H9 (cell line): Measurements from ENCODE around the gene GOLGA8R. TPM values are rescaled to one million over a fixed set of nuclear protein-coding genes. Genes with fewer than 3 reads are reported as not detected.
A peak's percentile ranks its signal among the peaks of the same experiment; 100 is the strongest.
"Not testable (repeated sequence)": the region's sequence is repeated elsewhere in the genome, so short reads cannot be mapped to it uniquely, and the experiment has no call there.

Experiments used
- DNase-seq: peaks from one replicate; pipeline ENCODE4 v3.0.0-alpha.2; 2017
- H2AFZ ChIP-seq: one replicate; pipeline ENCODE4 v1.6.1; 2013; ENCODE audit warnings: mild to moderate bottlenecking, low read length, control low read depth, moderate library complexity
- H2AK5ac ChIP-seq: 2 replicates; pipeline ENCODE4 v1.6.1; 2013; ENCODE audit warnings: low read length, control low read depth, mixed read lengths; ENCODE audit not compliant: insufficient read length
- H2BK120ac ChIP-seq: one replicate; pipeline ENCODE4 v1.6.1; 2013; ENCODE audit warnings: low read depth, mild to moderate bottlenecking, low read length, control low read depth, inconsistent platforms; ENCODE audit not compliant: poor library complexity, severe bottlenecking
- H2BK12ac ChIP-seq: 2 replicates; pipeline ENCODE4 v1.6.1; 2013; ENCODE audit warnings: low read length, control low read depth, mixed read lengths, low read depth; ENCODE audit not compliant: insufficient read length
- H2BK15ac ChIP-seq: 2 replicates; pipeline ENCODE4 v1.6.1; 2013; ENCODE audit warnings: low read depth, low read length, control low read depth
- H2BK20ac ChIP-seq: one replicate; pipeline ENCODE4 v1.6.1; 2013; ENCODE audit warnings: low read depth, mild to moderate bottlenecking, low read length, control low read depth, inconsistent platforms; ENCODE audit not compliant: poor library complexity, severe bottlenecking
- H2BK5ac ChIP-seq: 2 replicates; pipeline ENCODE4 v1.6.1; 2013; ENCODE audit warnings: low read length, control low read depth, mixed read lengths; ENCODE audit not compliant: insufficient read length
- H3K14ac ChIP-seq: 2 replicates; pipeline ENCODE4 v1.6.1; 2013; ENCODE audit warnings: low read length, control low read depth; ENCODE audit not compliant: insufficient read depth
- H3K18ac ChIP-seq: 2 replicates; pipeline ENCODE4 v1.6.1; 2013; ENCODE audit warnings: low read depth, mild to moderate bottlenecking, mixed read lengths, low read length, control low read depth; ENCODE audit not compliant: insufficient read length
- H3K23ac ChIP-seq: 2 replicates; pipeline ENCODE4 v1.6.1; 2013; ENCODE audit warnings: low read length, control low read depth, mixed read lengths, low read depth; ENCODE audit not compliant: insufficient read length
- H3K23me2 ChIP-seq: 2 replicates; pipeline ENCODE4 v1.6.1; 2013; ENCODE audit warnings: low read depth, mild to moderate bottlenecking, mixed read lengths, low read length, control low read depth; ENCODE audit not compliant: insufficient read length, poor library complexity, severe bottlenecking
- H3K27ac ChIP-seq: 2 replicates; pipeline ENCODE4 v1.5.1; 2013; ENCODE audit warnings: low read length, control low read depth, mixed read lengths, low read depth; ENCODE audit not compliant: insufficient read length
- H3K27me3 ChIP-seq: 2 replicates; pipeline ENCODE4 v1.6.1; 2013; ENCODE audit warnings: low read length, control low read depth, inconsistent platforms; ENCODE audit not compliant: insufficient read depth
- H3K4ac ChIP-seq: 2 replicates; pipeline ENCODE4 v1.6.1; 2013; ENCODE audit warnings: low read depth, mild to moderate bottlenecking, control low read depth, inconsistent platforms, low read length, moderate library complexity
- H3K4me1 ChIP-seq: 2 replicates; pipeline ENCODE4 v1.6.1; 2013; ENCODE audit warnings: low read length, control low read depth, inconsistent platforms; ENCODE audit not compliant: insufficient read depth
- H3K4me2 ChIP-seq: 2 replicates; pipeline ENCODE4 v1.6.1; 2013; ENCODE audit warnings: low read length, control low read depth, mixed read lengths; ENCODE audit not compliant: insufficient read length, insufficient read depth
- H3K56ac ChIP-seq: 2 replicates; pipeline ENCODE4 v1.6.1; 2013; ENCODE audit warnings: low read depth, mild to moderate bottlenecking, mixed read lengths, low read length, control low read depth; ENCODE audit not compliant: insufficient read length
- H3K79me1 ChIP-seq: 2 replicates; pipeline ENCODE4 v1.6.1; 2013; ENCODE audit warnings: low read depth, mild to moderate bottlenecking, moderate library complexity, low read length, control low read depth, inconsistent platforms; ENCODE audit not compliant: insufficient read depth, poor library complexity, severe bottlenecking
- H3K79me2 ChIP-seq: 2 replicates; pipeline ENCODE4 v1.6.1; 2013; ENCODE audit warnings: low read length, control low read depth, inconsistent platforms; ENCODE audit not compliant: insufficient read depth
- H3K9ac ChIP-seq: 2 replicates; pipeline ENCODE4 v1.6.1; 2013; ENCODE audit warnings: low read length, control low read depth, mixed read lengths; ENCODE audit not compliant: insufficient read length; ENCODE audit errors: extremely low read depth
- H3K9me3 ChIP-seq: one replicate; pipeline ENCODE4 v1.6.1; 2013; ENCODE audit warnings: low read depth, low read length, inconsistent platforms; ENCODE audit not compliant: control insufficient read depth
- H3T11ph ChIP-seq: one replicate; pipeline ENCODE4 v1.6.1; 2013; ENCODE audit warnings: mild to moderate bottlenecking, low read length, control low read depth, inconsistent platforms
- H4K20me1 ChIP-seq: one replicate; pipeline ENCODE4 v1.6.1; 2013; ENCODE audit not compliant: control insufficient read depth, insufficient read length, insufficient read depth
- H4K5ac ChIP-seq: 2 replicates; pipeline ENCODE4 v1.6.1; 2013; ENCODE audit warnings: low read depth, mild to moderate bottlenecking, mixed read lengths, low read length, control low read depth; ENCODE audit not compliant: insufficient read length
- H4K8ac ChIP-seq: replicated peaks from 2 replicates; pipeline ENCODE4 v1.6.1; 2013; ENCODE audit warnings: low read length, control low read depth, mixed read lengths, low read depth; ENCODE audit not compliant: insufficient read length
- H4K91ac ChIP-seq: 2 replicates; pipeline ENCODE4 v1.6.1; 2013; ENCODE audit warnings: low read depth, mild to moderate bottlenecking, moderate library complexity, mixed read lengths, low read length, control low read depth; ENCODE audit not compliant: insufficient read length
- H3K27ac Mint-ChIP-seq, 3 experiments: 2 replicates in 2 of 3; 3 replicates in 1 of 3; pipeline ENCODE4 v1.8.0; 2020 to 2021; ENCODE audit warnings: mixed read lengths in 3 of 3, mild to moderate bottlenecking in 1 of 3, moderate library complexity in 1 of 3
- H3K27me3 Mint-ChIP-seq: 2 replicates; pipeline ENCODE4 v1.8.0; 2021; ENCODE audit warnings: low read depth, mild to moderate bottlenecking, moderate library complexity, mixed read lengths
- H3K36me3 Mint-ChIP-seq, 3 experiments: 2 replicates in 2 of 3; 3 replicates in 1 of 3; pipeline ENCODE4 v1.8.0; 2020 to 2021; ENCODE audit warnings: low read depth in 3 of 3, mixed read lengths in 3 of 3; ENCODE audit not compliant: insufficient read depth in 1 of 3
- H3K4me1 Mint-ChIP-seq, 2 experiments: 2 replicates each; pipeline ENCODE4 v1.8.0; 2020; ENCODE audit warnings: mixed read lengths in 2 of 2
- H3K4me3 Mint-ChIP-seq, 2 experiments: 2 replicates in 1 of 2; 3 replicates in 1 of 2; pipeline ENCODE4 v1.8.0; 2020 to 2021; ENCODE audit warnings: mild to moderate bottlenecking in 2 of 2, mixed read lengths in 2 of 2, moderate library complexity in 1 of 2
- H3K9me3 Mint-ChIP-seq, 2 experiments: 2 replicates in 1 of 2; 3 replicates in 1 of 2; pipeline ENCODE4 v1.8.0; 2020; ENCODE audit warnings: mild to moderate bottlenecking in 2 of 2, mixed read lengths in 2 of 2, moderate library complexity in 1 of 2
- WGBS: extraction: QIAGEN DNeasy Blood & Tissue Kit; methylation state at CpG from one replicate; pipeline ENCODE4 v1.1.7; 2013; ENCODE audit warnings: missing lambda C conversion rate, low lambda C conversion rate, mixed read lengths; ENCODE audit not compliant: insufficient read length; ENCODE audit errors: extremely low coverage; 5-methylcytosine and 5-hydroxymethylcytosine counted together
- total RNA-seq: library from RNA; stranded (reverse); gene quantifications from 2 replicates; pipeline ENCODE4 v1.2.1, GENCODE V29; 2021

The GOLGA8R gene
- total RNA-seq, 1 experiment from 2014 or later, result 0.26 TPM

DNA sequence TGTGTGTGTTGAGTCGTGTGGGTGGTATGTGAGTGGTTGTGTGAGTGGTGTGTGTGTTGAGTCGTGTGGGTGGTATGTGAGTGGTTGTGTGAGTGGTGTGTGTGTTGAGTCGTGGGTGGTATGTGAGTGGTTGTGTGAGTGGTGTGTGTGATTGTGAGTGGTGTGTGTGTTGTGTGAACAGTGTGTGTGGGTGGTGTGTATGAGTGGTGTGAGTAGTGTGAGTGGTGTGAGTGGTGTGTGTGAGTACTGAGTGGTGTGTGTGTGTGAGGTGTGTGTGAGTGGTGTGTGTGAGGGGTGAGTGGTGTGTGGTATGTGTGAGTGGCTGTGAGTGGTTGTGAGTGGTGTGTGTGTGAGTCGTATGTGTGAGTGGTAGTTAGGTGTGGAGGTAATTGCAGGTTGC is 38.2 kb downstream of the GOLGA8R start:
- H3K36me3 Mint-ChIP-seq, H2BK20ac ChIP-seq, H3K27me3 Mint-ChIP-seq, H3K23ac ChIP-seq, H3K4me3 Mint-ChIP-seq, H4K91ac ChIP-seq, H3K4me1 Mint-ChIP-seq, H3K79me2 ChIP-seq, H3K27ac ChIP-seq, H3K14ac ChIP-seq, H4K8ac ChIP-seq, H3K27me3 ChIP-seq, H3K4me1 ChIP-seq, H2BK12ac ChIP-seq, H3K23me2 ChIP-seq, H3K9ac ChIP-seq, H2BK15ac ChIP-seq, H2BK5ac ChIP-seq, H4K5ac ChIP-seq, H3K9me3 ChIP-seq, H3K9me3 Mint-ChIP-seq, H3T11ph ChIP-seq, H2BK120ac ChIP-seq, H2AK5ac ChIP-seq, H3K79me1 ChIP-seq, H3K56ac ChIP-seq, H3K4ac ChIP-seq, H2AFZ ChIP-seq, H4K20me1 ChIP-seq, H3K4me2 ChIP-seq, H3K27ac Mint-ChIP-seq: not testable (repeated sequence)
- peak overlapping the region; percentile 5 for H3K18ac ChIP-seq
- peak; percentile 19 for DNase-seq
- 56% methylated on average over 1 of the region's 4 CpGs for WGBS

DNA sequence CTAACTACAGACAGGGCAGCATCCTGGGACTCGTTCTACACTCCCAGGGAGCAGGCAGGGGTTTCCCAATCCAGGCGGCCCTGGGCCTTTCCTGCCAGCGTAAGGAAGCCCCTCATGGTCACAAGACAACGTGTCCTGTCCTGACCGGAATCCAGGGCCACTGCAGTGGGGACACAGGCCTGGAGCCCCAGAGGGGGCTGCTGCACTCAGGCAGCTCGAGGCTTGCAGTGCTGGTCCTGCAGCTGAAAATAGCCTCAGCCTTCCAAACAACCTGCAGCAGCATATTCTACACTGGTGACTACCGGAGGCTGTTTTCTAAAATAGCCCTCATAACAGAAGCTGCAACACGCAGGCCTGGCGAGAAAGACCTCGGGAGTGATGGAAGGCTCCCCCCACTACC is 39.2 kb downstream of the GOLGA8R start:
- not testable (repeated sequence) for H2AK5ac ChIP-seq, H2BK5ac ChIP-seq, H3K4ac ChIP-seq, H3K4me1 Mint-ChIP-seq, DNase-seq, H3K56ac ChIP-seq, H4K8ac ChIP-seq, H4K5ac ChIP-seq, H3K27ac ChIP-seq, H2BK12ac ChIP-seq, H3K27ac Mint-ChIP-seq, H3K9ac ChIP-seq, H3K23me2 ChIP-seq, H3K4me3 Mint-ChIP-seq, H3K36me3 Mint-ChIP-seq, H3K79me2 ChIP-seq, H3K27me3 ChIP-seq, H3K27me3 Mint-ChIP-seq, H3K18ac ChIP-seq, H3K4me2 ChIP-seq, H2BK15ac ChIP-seq, H3K4me1 ChIP-seq, H3T11ph ChIP-seq, H4K91ac ChIP-seq, H3K9me3 ChIP-seq, H2BK120ac ChIP-seq, H3K14ac ChIP-seq, H3K9me3 Mint-ChIP-seq, H4K20me1 ChIP-seq, H3K23ac ChIP-seq, H3K79me1 ChIP-seq, H2AFZ ChIP-seq, H2BK20ac ChIP-seq
- no CpG with 5 or more reads among the region's 10 CpGs for WGBS
